ENCODE data around the gene NSUN7.

DNA sequence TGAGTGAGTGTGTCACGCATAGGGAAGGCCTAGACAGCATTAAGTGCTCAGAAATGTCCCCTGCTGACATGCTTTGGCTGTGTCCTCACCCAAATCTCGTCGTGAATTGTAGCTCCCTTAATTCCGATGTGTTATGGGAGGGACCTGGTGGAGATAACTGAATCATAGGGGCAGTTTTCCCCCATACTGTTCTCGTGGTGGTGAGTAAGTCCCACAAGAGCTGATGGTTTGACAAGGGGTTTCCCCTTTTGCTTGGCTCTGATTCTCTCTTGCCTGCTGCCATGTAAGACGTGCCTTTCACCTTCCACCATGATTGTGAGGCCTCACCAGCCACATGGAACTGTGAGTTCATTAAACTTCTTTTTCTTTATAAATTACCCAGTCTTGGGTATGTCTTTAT is 78.0 kb downstream of the NSUN7 start:
- TF ChIP-seq, protein P1, sequence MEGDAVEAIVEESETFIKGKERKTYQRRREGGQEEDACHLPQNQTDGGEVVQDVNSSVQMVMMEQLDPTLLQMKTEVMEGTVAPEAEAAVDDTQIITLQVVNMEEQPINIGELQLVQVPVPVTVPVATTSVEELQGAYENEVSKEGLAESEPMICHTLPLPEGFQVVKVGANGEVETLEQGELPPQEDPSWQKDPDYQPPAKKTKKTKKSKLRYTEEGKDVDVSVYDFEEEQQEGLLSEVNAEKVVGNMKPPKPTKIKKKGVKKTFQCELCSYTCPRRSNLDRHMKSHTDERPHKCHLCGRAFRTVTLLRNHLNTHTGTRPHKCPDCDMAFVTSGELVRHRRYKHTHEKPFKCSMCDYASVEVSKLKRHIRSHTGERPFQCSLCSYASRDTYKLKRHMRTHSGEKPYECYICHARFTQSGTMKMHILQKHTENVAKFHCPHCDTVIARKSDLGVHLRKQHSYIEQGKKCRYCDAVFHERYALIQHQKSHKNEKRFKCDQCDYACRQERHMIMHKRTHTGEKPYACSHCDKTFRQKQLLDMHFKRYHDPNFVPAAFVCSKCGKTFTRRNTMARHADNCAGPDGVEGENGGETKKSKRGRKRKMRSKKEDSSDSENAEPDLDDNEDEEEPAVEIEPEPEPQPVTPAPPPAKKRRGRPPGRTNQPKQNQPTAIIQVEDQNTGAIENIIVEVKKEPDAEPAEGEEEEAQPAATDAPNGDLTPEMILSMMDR (conservative IDR thresholded peaks at IDR 0.05; ENCODE audit: low read depth, low read length): no peak
- TF ChIP-seq EZH2phosphoT487 (IDR thresholded peaks at IDR 0.05; ENCODE audit: borderline replicate concordance, low read length): no peak

Data from PC-3 (cell line).